ENCODE measurements around the gene LGALS12.

DNA sequence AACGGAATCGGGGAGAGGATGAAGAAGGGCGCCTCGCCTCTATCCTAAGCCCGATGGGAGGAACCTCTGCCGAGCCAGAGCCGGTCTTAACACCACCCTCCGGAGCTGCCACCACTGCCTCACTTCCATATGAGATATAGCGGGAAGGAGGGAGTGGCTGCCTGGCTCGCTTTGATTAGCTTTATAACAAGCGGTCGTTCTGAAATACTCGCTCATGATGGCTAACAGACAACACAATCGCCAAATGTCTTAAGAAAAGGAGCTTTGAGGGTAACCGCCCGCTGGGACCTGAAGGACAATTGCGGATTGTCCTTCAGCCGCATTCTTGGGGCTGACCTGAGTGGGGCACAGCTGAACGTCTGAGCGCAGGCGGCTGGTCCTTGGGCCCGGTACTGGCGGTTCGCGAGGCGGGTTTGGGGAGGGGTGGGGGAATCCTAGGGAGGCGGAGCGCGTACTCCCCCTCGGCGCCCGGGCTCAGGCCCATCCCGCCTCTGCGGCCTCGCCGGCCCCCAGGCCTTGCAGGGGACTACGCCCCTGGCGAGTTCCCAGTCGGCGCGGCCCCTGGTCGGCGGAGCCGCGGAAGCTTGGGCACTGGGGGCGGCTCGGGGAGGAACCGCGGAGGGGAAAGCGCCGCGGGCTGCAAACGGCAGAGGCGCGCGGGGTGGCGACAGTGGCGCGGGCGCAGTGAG is 15.2 kb upstream of the LGALS12 start, which contains the start of gene PLAAT5:
- TF ChIP-seq, protein P1, sequence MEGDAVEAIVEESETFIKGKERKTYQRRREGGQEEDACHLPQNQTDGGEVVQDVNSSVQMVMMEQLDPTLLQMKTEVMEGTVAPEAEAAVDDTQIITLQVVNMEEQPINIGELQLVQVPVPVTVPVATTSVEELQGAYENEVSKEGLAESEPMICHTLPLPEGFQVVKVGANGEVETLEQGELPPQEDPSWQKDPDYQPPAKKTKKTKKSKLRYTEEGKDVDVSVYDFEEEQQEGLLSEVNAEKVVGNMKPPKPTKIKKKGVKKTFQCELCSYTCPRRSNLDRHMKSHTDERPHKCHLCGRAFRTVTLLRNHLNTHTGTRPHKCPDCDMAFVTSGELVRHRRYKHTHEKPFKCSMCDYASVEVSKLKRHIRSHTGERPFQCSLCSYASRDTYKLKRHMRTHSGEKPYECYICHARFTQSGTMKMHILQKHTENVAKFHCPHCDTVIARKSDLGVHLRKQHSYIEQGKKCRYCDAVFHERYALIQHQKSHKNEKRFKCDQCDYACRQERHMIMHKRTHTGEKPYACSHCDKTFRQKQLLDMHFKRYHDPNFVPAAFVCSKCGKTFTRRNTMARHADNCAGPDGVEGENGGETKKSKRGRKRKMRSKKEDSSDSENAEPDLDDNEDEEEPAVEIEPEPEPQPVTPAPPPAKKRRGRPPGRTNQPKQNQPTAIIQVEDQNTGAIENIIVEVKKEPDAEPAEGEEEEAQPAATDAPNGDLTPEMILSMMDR (IDR thresholded peaks at IDR 0.05; ENCODE audit: insufficient read depth, low read depth, low read length): no peak
- TF ChIP-seq EZH2 (IDR thresholded peaks at IDR 0.05; ENCODE audit: insufficient read depth, low read length): peak; percentile 29

All from astrocyte (in vitro differentiated cells and primary cell).